Measurements from ENCODE around the gene HOXC6. TPM values are rescaled to one million over a fixed set of nuclear protein-coding genes. Genes with fewer than 3 reads are reported as not detected.

HOXC6 gene
- total and polyA plus RNA-seq, 12 donors = 0.03 to 0.36 (median 0.18) TPM; not detected in 6

GRCh38 chr12:53992377-53992889, 35.8 kb upstream of the HOXC6 start:
- intact Hi-C loops (cut with DNase I) = no loop called here
- Histone ChIP-seq H3K36me3 (no peaks in the 10 kb centered on the region), H3K4me3 (no peak overlapping the region), H3K27ac (no peak overlapping the region), H3K27me3 (peaks cover 67 to 100% (median 100%) of the 10 kb centered on the region in 7 donors), H3K9me3 (no peaks in the 10 kb centered on the region), H3K4me1 (peaks cover 0 to 32% (median 30%) of the 10 kb centered on the region in 9 donors)
- 21 to 23% methylated on average over 7 of the region's 7 CpGs for WGBS, 2 donors
- ATAC-seq (no peak), DNase-seq (no peak)
- no peak for TF ChIP-seq CTCF (IDR thresholded peaks at IDR 0.05)

GRCh38 chr12:53993162-53994008, 34.9 kb upstream of the HOXC6 start:
- Histone ChIP-seq H3K4me1 (peaks cover 0 to 34% (median 30%) of the 10 kb centered on the region in 9 donors), H3K9me3 (no peaks in the 10 kb centered on the region), H3K27me3 (peaks cover 67 to 100% (median 100%) of the 10 kb centered on the region in 7 donors), H3K4me3 (no peak overlapping the region), H3K36me3 (no peaks in the 10 kb centered on the region), H3K27ac (no peak overlapping the region)
- 20 to 25% methylated on average over 18 of the region's 18 CpGs for WGBS, 2 donors
- ATAC-seq = no peak
- intact Hi-C loops (cut with DNase I) = no loop called here
- TF ChIP-seq CTCF (IDR thresholded peaks at IDR 0.05) = no peak
- no peak for DNase-seq

- Histone ChIP-seq H3K9me3 (no peaks in the 10 kb centered on the region), H3K27me3 (peaks cover 64 to 100% (median 100%) of the 10 kb centered on the region in 7 donors), H3K4me3 (peak overlapping the region in 1 of 10 donors; percentile 61), H3K27ac (no peak overlapping the region), H3K36me3 (no peaks in the 10 kb centered on the region), H3K4me1 (peaks cover 0 to 34% (median 30%) of the 10 kb centered on the region in 9 donors)
- ATAC-seq (no peak), DNase-seq (no peak)
- no peak for TF ChIP-seq CTCF (IDR thresholded peaks at IDR 0.05)
- 5 to 6% methylated on average over 19 of the region's 19 CpGs for WGBS, 2 donors
- intact Hi-C loops (cut with DNase I) = no loop called here
Measured at GRCh38 chr12:53994009-53994263, 34.3 kb upstream of the HOXC6 start.

- ATAC-seq (no peak), DNase-seq (no peak)
- H3K4me3 ChIP-seq = peak overlapping the region in 4 of 10 donors; percentile 29 to 61 (median 56)
- 3 to 4% methylated on average over 60 of the region's 60 CpGs for WGBS, 2 donors
- intact Hi-C loops (cut with DNase I) = loop anchor here in 1 of 10 donors (5.0 kb wide), 1 partner anchor 38 kb away; the partner anchor contains the start of gene HOXC5
- no peak for TF ChIP-seq CTCF (IDR thresholded peaks at IDR 0.05)
- H3K27ac ChIP-seq = no peak overlapping the region
- H3K4me1 ChIP-seq = peaks cover 0 to 34% (median 27%) of the 10 kb centered on the region in 9 donors
- H3K9me3 ChIP-seq = no peaks in the 10 kb centered on the region
- no peaks in the 10 kb centered on the region for H3K36me3 ChIP-seq
- H3K27me3 ChIP-seq = peaks cover 64 to 100% (median 100%) of the 10 kb centered on the region in 7 donors
Measured at GRCh38 chr12:53994264-53995001, 33.8 kb upstream of the HOXC6 start.
